Kidney (tissue), 14 donors: ENCODE results near the gene NDST1. TPM values are rescaled to one million over a fixed set of nuclear protein-coding genes. Genes with fewer than 3 reads are reported as not detected.

Experiments
- DNase-seq, 5 donors: peaks; one replicate each; pipeline ENCODE4 v3.0.0-alpha.2; 2013 to 2020
- FAIRE-seq: peaks from 2 replicates; lab custom pipeline; 2012; peaks lifted over from hg19 to GRCh38; lab: Jason Lieb, UNC
- H3K27ac ChIP-seq, 2 donors: one replicate each; pipeline ENCODE4 v1.7.0; 2013; ENCODE audit warnings: low read depth in 2 of 2, low read length in 2 of 2, inconsistent platforms in 1 of 2
- H3K27me3 ChIP-seq: one replicate; pipeline ENCODE4 v1.7.1; 2013; ENCODE audit warnings: low read length, inconsistent platforms; ENCODE audit not compliant: control insufficient read depth, insufficient read depth
- H3K36me3 ChIP-seq, 3 donors: one replicate each; pipeline versions ENCODE4 v1.7.0 to v1.7.1; 2013; ENCODE audit warnings: low read length in 3 of 3, control low read depth in 1 of 3, inconsistent platforms in 1 of 3; ENCODE audit not compliant: insufficient read depth in 3 of 3, control insufficient read depth in 2 of 3
- H3K4me1 ChIP-seq, 3 donors: one replicate each; pipeline versions ENCODE4 v1.7.0 to v1.7.1; 2013; ENCODE audit warnings: low read length in 3 of 3, inconsistent platforms in 1 of 3, low read depth in 1 of 3; ENCODE audit not compliant: control insufficient read depth in 2 of 3, insufficient read depth in 2 of 3
- H3K4me3 ChIP-seq, 3 donors: one replicate each; pipeline versions ENCODE4 v1.7.0 to v1.8.1; 2013; ENCODE audit warnings: low read length in 3 of 3, control low read depth in 1 of 3, inconsistent platforms in 1 of 3
- H3K9ac ChIP-seq, 3 donors: one replicate each; pipeline versions ENCODE4 v1.7.0 to v1.7.1; 2013; ENCODE audit warnings: low read length in 3 of 3, control low read depth in 1 of 3, inconsistent platforms in 1 of 3
- H3K9me3 ChIP-seq, 3 donors: one replicate each; pipeline versions ENCODE4 v1.7.0 to v1.7.1; 2013; ENCODE audit warnings: low read length in 3 of 3, control low read depth in 1 of 3, inconsistent platforms in 1 of 3; ENCODE audit not compliant: control insufficient read depth in 2 of 3, insufficient read depth in 1 of 3
- CTCF ChIP-seq: IDR thresholded peaks from 3 replicates; pipeline ENCODE4 v1.5.1; 2012; ENCODE audit warnings: mild to moderate bottlenecking, moderate library complexity, borderline replicate concordance; ENCODE audit not compliant: insufficient read depth; ENCODE audit errors: extremely low read depth
- intact Hi-C: fragments of 100-400 bp; cut with DNase I; formaldehyde crosslinking; loops from one replicate; pipeline ENCODE4 v1.11.1; 2022
- polyA plus RNA-seq: library from polyadenylated mRNA; stranded (reverse); fragments of 350-450 nt; fragmentation: Illumina TruSeq; extraction: RNeasy Lipid Tissue Mini Kit (QIAGEN cat#74804); gene quantifications from one replicate; pipeline ENCODE4 v1.2.3, GENCODE V29; 2014; ENCODE audit warnings: low read depth, low replicate concordance; ENCODE audit not compliant: insufficient read depth
- total RNA-seq: library from RNA; stranded (reverse); fragmentation: NEBNext Ultra II Directional; extraction: Animal tissue kit (Norgen Biotek cat#: 25700); gene quantifications from one replicate; pipeline ENCODE4 v1.2.1, GENCODE V29; 2021
- donor health status: control.
- donor health status: control.
- donor health status: control.
- donor health status: control.
- donor health status: control.
- donor health status: DM: yes; HTN: yes; CAD: no.
- donor health status: Normal renal cell carcinoma (clear cell type).

The NDST1 gene
- total and polyA plus RNA-seq, 2 donors from 2014 or later = 11.7 to 60.7 TPM

GRCh38 chr5:150550286-150550685 lies 42.4 kb downstream of the NDST1 start:
- FAIRE-seq (no peak), DNase-seq (no peak)
- Histone ChIP-seq H3K9ac (no peak overlapping the region), H3K4me3 (no peak overlapping the region), H3K36me3 (peaks cover 5 to 67% (median 39%) of the 10 kb centered on the region in 3 donors), H3K27me3 (no peaks in the 10 kb centered on the region), H3K4me1 (no peaks in the 10 kb centered on the region), H3K27ac (no peak overlapping the region), H3K9me3 (no peaks in the 10 kb centered on the region)
- intact Hi-C loops = loop anchor here (10.0 kb wide), 1 partner anchor 295 kb away; the partner anchor contains the start of gene IRGM
- TF ChIP-seq CTCF = no peak

GRCh38 chr5:150551066-150551465 lies 43.1 kb downstream of the NDST1 start:
- Histone ChIP-seq H3K9me3 (no peaks in the 10 kb centered on the region), H3K9ac (no peak overlapping the region), H3K4me3 (no peak overlapping the region), H3K27me3 (no peaks in the 10 kb centered on the region), H3K36me3 (peaks cover 2 to 63% (median 39%) of the 10 kb centered on the region in 3 donors), H3K27ac (no peak overlapping the region), H3K4me1 (no peaks in the 10 kb centered on the region)
- intact Hi-C loops = loop anchor here (10.0 kb wide), 1 partner anchor 294 kb away; the partner anchor contains the start of gene IRGM
- no peak for TF ChIP-seq CTCF
- DNase-seq (no peak), FAIRE-seq (no peak)

- Histone ChIP-seq H3K36me3 (peaks cover 2 to 43% (median 29%) of the 10 kb centered on the region in 3 donors), H3K4me3 (no peak overlapping the region), H3K27me3 (no peaks in the 10 kb centered on the region), H3K9me3 (no peaks in the 10 kb centered on the region), H3K27ac (no peak overlapping the region), H3K9ac (no peak overlapping the region), H3K4me1 (no peaks in the 10 kb centered on the region)
- FAIRE-seq (no peak), DNase-seq (no peak)
- intact Hi-C loops = loop anchor here (10.0 kb wide), 1 partner anchor 291 kb away; the partner anchor contains the start of gene IRGM
- no peak for TF ChIP-seq CTCF
Observed at GRCh38 chr5:150553402-150553801, 45.5 kb downstream of the NDST1 start.

- intact Hi-C loops = loop anchor here (10.0 kb wide), 1 partner anchor 291 kb away; the partner anchor contains the start of gene IRGM
- H3K9ac ChIP-seq = no peak overlapping the region
- no peak overlapping the region for H3K4me3 ChIP-seq
- H3K27me3 ChIP-seq = no peaks in the 10 kb centered on the region
- no peaks in the 10 kb centered on the region for H3K9me3 ChIP-seq
- FAIRE-seq (no peak), DNase-seq (no peak)
- no peak for TF ChIP-seq CTCF
- H3K27ac ChIP-seq = no peak overlapping the region
- H3K36me3 ChIP-seq = peaks cover 2 to 43% (median 27%) of the 10 kb centered on the region in 3 donors
- no peaks in the 10 kb centered on the region for H3K4me1 ChIP-seq
Observed at GRCh38 chr5:150553911-150554310, 46.0 kb downstream of the NDST1 start.
